WTC11 (cell line): ENCODE measurements around the gene TPRX1.

Source experiments
- AR ChIP-seq: fragments of 250-450 bp; sonication (Bioruptor Pico); IDR thresholded peaks from 2 replicates; pipeline ENCODE4 v1.9.0; 2021; ENCODE audit warnings: mild to moderate bottlenecking
- ATF2 ChIP-seq: sonication (generic); formaldehyde crosslinking; IDR thresholded peaks from 2 replicates; pipeline ENCODE4 v1.8.1; 2022; ENCODE audit warnings: low read depth, missing genetic modification reagents, borderline replicate concordance
- CREB1 ChIP-seq: sonication (generic); formaldehyde crosslinking; IDR thresholded peaks from 2 replicates; pipeline ENCODE4 v1.8.0; 2023; ENCODE audit warnings: mild to moderate bottlenecking, missing genetic modification reagents
- CTCF ChIP-seq: fragments of 200-600 bp; IDR thresholded peaks from 2 replicates; pipeline ENCODE4 v1.8.0; 2022; ENCODE audit warnings: antibody characterized with exemption
- ELF4 ChIP-seq: sonication (generic); formaldehyde crosslinking; IDR thresholded peaks from 2 replicates; pipeline ENCODE4 v1.8.1; 2022; ENCODE audit warnings: low read depth, mild to moderate bottlenecking, moderate library complexity, missing genetic modification reagents
- HMGXB4 ChIP-seq: sonication (generic); formaldehyde crosslinking; IDR thresholded peaks from 2 replicates; pipeline ENCODE4 v1.8.1; 2023; ENCODE audit warnings: mild to moderate bottlenecking, moderate library complexity, missing genetic modification reagents
- NFYB ChIP-seq: sonication (generic); formaldehyde crosslinking; conservative IDR thresholded peaks from 2 replicates; pipeline ENCODE4 v1.8.0; 2022; ENCODE audit warnings: low read depth, missing genetic modification reagents
- ZNF281 ChIP-seq: sonication (generic); formaldehyde crosslinking; IDR thresholded peaks from 2 replicates; pipeline ENCODE4 v1.8.0; 2023; ENCODE audit warnings: mild to moderate bottlenecking, missing genetic modification reagents
- ZSCAN18 ChIP-seq: fragments of 250-450 bp; sonication (Bioruptor Pico); IDR thresholded peaks from 2 replicates; pipeline ENCODE4 v2.1.2; 2022; ENCODE audit warnings: mild to moderate bottlenecking, moderate library complexity
- TF ChIP-seq, protein P1 (sequence below): sonication (generic); formaldehyde crosslinking; IDR thresholded peaks from 2 replicates; pipeline ENCODE4 v1.8.0; 2023; ENCODE audit warnings: missing genetic modification reagents
- TF ChIP-seq, protein P2 (sequence below): sonication (generic); formaldehyde crosslinking; IDR thresholded peaks from 2 replicates; pipeline ENCODE4 v1.8.0; 2022; ENCODE audit warnings: mild to moderate bottlenecking, missing genetic modification reagents
- TF ChIP-seq, protein P3 (sequence below): sonication (generic); formaldehyde crosslinking; IDR thresholded peaks from 2 replicates; pipeline ENCODE4 v1.8.0; 2022; ENCODE audit warnings: mild to moderate bottlenecking, missing genetic modification reagents

GRCh38 chr19:47755762-47756626 is 48.4 kb downstream of the TPRX1 start:
- no peak for TF ChIP-seq CTCF
- no peak for TF ChIP-seq ATF2
- TF ChIP-seq, protein P1, sequence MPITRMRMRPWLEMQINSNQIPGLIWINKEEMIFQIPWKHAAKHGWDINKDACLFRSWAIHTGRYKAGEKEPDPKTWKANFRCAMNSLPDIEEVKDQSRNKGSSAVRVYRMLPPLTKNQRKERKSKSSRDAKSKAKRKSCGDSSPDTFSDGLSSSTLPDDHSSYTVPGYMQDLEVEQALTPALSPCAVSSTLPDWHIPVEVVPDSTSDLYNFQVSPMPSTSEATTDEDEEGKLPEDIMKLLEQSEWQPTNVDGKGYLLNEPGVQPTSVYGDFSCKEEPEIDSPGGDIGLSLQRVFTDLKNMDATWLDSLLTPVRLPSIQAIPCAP = no peak
- TF ChIP-seq, protein P2, sequence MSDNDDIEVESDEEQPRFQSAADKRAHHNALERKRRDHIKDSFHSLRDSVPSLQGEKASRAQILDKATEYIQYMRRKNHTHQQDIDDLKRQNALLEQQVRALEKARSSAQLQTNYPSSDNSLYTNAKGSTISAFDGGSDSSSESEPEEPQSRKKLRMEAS (CRISPR knock-in tag) = no peak
- TF ChIP-seq ELF4 (CRISPR knock-in tag) = no peak
- no peak for TF ChIP-seq NFYB (CRISPR knock-in tag)
- TF ChIP-seq AR (CRISPR knock-in tag) = no peak
- TF ChIP-seq ZSCAN18 (CRISPR knock-in tag) = no peak
- no peak for TF ChIP-seq ZNF281
- TF ChIP-seq HMGXB4 (CRISPR knock-in tag) = no peak
- no peak for TF ChIP-seq CREB1 (CRISPR knock-in tag)
- TF ChIP-seq, protein P3, sequence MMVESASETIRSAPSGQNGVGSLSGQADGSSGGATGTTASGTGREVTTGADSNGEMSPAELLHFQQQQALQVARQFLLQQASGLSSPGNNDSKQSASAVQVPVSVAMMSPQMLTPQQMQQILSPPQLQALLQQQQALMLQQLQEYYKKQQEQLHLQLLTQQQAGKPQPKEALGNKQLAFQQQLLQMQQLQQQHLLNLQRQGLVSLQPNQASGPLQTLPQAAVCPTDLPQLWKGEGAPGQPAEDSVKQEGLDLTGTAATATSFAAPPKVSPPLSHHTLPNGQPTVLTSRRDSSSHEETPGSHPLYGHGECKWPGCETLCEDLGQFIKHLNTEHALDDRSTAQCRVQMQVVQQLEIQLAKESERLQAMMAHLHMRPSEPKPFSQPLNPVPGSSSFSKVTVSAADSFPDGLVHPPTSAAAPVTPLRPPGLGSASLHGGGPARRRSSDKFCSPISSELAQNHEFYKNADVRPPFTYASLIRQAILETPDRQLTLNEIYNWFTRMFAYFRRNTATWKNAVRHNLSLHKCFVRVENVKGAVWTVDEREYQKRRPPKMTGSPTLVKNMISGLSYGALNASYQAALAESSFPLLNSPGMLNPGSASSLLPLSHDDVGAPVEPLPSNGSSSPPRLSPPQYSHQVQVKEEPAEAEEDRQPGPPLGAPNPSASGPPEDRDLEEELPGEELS (CRISPR knock-in tag) = no peak
